ENCODE results near the gene COX7A1. TPM values are rescaled to one million over a fixed set of nuclear protein-coding genes. Genes with fewer than 3 reads are reported as not detected.
A peak's percentile ranks its signal among the peaks of the same experiment; 100 is the strongest.

COX7A1 gene
- total RNA-seq, 4 donors from 2014 or later: 165 to 421 (median 223) TPM

DNA sequence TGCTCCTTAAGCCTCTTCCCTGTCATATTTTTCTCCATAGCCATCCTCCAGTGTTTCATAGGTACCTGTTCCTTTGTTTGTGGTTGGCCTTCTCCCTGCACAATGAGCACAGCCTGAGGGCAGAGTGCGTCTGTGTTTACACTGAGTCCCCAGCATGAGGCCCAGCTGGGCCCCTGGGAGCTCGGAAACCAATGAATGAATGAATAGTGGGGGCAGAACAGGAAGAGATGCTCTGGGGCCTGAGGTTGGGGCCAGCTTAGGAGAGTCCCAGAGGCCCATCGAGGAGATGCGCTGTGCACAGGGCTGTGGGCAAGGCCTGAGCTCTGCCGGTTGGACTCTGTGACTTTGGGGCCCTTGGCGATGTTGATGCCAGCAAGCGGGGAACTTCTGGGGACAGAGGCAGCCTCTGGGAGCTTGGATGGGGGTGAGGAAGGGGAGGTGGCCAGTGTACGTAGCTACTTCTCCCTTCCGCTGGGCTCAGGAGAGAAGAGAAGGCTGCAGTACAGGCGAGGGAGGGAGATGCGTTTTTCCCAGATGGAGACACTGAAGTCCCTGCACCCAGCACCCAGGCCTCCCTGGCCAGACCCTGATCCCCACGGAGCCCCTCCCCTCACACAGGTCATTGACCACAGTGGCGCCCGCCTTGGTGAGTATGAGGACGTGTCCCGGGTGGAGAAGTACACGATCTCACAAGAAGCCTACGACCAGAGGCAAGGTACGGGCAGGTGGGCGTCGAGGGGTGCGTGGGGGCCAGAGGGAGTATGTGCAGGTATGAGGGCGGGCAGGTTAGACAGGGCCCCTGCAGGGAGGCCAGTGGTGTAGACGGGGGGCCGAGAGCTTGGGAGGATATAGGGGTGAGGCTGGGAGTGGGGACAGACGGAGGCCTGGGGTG lies 31.9 kb downstream of the COX7A1 start:
- intact Hi-C loops (cut with DNase I; ENCODE audit: low total_unique reads): no loop called here
- peaks cover 0 to 57% of the 10 kb centered on the region in 2 donors for H3K36me3 ChIP-seq
- TF ChIP-seq POLR2A (IDR thresholded peaks at IDR 0.05): no peak
- TF ChIP-seq, protein P1, sequence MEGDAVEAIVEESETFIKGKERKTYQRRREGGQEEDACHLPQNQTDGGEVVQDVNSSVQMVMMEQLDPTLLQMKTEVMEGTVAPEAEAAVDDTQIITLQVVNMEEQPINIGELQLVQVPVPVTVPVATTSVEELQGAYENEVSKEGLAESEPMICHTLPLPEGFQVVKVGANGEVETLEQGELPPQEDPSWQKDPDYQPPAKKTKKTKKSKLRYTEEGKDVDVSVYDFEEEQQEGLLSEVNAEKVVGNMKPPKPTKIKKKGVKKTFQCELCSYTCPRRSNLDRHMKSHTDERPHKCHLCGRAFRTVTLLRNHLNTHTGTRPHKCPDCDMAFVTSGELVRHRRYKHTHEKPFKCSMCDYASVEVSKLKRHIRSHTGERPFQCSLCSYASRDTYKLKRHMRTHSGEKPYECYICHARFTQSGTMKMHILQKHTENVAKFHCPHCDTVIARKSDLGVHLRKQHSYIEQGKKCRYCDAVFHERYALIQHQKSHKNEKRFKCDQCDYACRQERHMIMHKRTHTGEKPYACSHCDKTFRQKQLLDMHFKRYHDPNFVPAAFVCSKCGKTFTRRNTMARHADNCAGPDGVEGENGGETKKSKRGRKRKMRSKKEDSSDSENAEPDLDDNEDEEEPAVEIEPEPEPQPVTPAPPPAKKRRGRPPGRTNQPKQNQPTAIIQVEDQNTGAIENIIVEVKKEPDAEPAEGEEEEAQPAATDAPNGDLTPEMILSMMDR (IDR thresholded peaks at IDR 0.05 in 4 of 5, conservative IDR thresholded peaks at IDR 0.05 in 1 of 5): no peak

DNA sequence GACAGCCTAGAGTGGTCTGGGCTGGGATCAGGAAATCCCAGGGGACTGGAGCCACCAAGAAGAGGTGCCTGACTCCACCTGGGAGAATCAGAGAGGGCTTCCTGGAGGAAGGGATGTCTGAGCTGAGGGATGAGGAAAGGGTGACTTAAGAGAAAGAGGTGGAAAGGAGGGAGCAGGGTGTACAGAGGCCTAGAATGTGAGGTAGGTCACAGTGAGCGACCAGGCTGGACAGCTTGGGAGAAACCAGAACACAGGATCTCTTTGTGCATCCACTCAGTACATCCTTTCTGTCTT lies 36.0 kb downstream of the COX7A1 start:
- H3K27ac ChIP-seq: peak overlapping the region; percentile 86 to 95 (median 92)
- in situ Hi-C loops (cut with MboI; ENCODE audit: low sequenced_read_pairs in 4 of 4): no loop called here

More for the DNA sequence above, 31.9 kb downstream of the COX7A1 start:
- no peak for DNase-seq
- Histone ChIP-seq H3K4me3 (no peak overlapping the region), H3K9me3 (no peaks in the 10 kb centered on the region), H3K27me3 (no peaks in the 10 kb centered on the region), H3K4me1 (peaks cover 9% of the 10 kb centered on the region in 2 donors), H3K27ac (no peak overlapping the region)
- ATAC-seq: no peak
- in situ Hi-C loops (cut with MboI; ENCODE audit: low sequenced_read_pairs in 4 of 4): no loop called here

DNA sequence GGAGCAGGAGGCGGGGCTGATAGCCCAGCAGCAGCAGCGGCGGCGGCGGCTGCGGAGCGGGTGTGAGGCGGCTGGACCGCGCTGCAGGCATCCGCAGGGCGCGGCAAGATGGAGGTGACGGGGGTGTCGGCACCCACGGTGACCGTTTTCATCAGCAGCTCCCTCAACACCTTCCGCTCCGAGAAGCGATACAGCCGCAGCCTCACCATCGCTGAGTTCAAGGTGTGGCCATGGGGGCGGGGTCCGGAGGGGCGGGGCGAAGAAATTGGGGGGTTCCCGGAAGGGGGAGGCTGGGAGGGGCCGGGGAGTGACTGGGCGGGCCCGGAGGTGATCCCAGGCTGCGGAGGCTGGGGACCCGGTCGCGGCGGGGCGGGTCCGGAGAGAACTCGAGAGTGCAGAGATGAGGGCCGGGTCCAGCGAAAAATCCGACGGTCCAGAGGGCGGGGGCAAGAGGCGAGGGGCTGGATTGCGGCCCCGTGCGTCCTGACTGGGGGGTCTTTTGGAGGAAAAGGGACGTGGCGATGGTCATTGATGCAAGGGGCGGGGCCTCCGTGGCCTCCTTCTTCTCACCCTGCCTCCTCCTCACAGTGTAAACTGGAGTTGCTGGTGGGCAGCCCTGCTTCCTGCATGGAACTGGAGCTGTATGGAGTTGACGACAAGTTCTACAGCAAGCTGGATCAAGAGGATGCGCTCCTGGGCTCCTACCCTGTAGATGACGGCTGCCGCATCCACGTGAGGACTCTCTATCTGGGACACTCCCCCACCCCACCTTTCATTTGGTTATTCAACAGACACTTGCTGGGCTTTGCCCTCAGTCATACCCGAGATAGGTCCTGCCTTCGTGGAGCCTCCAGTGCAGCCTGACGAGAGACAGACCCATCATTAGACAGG lies 36.5 kb downstream of the COX7A1 start, which contains the start of gene TBCB:
TBCB (plus strand) TSS at position 16 of the 891 bp plus-strand sequence; CDS start at position 109, 93 bp downstream.
- Histone ChIP-seq H3K27ac (peak within 1 kb of the TSS; percentile 86 to 95 (median 92)), H3K4me3 (peak within 1 kb of the TSS; percentile 69 to 94 (median 82)), H3K27me3 (no peaks in the 10 kb centered on the region), H3K4me1 (peaks cover 17 to 18% of the 10 kb centered on the region in 2 donors), H3K9me3 (no peaks in the 10 kb centered on the region), H3K36me3 (peaks cover 0 to 55% of the 10 kb centered on the region in 2 donors)
- in situ Hi-C loops (cut with MboI; ENCODE audit: low sequenced_read_pairs in 4 of 4) (no loop called here), intact Hi-C loops (cut with DNase I; ENCODE audit: low total_unique reads) (loop anchor here (1.0 to 10.0 kb wide), 7 partner anchors 12 to 371 kb away; partner anchors contain the start of genes ALKBH6, CAPNS1, COX7A1 and IGFLR1)
- DNase-seq (no peak), ATAC-seq (peak in 1 of 2 donors; percentile 28)
- TF ChIP-seq POLR2A (IDR thresholded peaks at IDR 0.05): peak in 1 of 2 donors; percentile 37
- TF ChIP-seq, protein P1 (IDR thresholded peaks at IDR 0.05 in 4 of 5, conservative IDR thresholded peaks at IDR 0.05 in 1 of 5): no peak

More for the DNA sequence above, 36.0 kb downstream of the COX7A1 start:
- intact Hi-C loops (cut with DNase I; ENCODE audit: low total_unique reads): loop anchor here (5.0 to 10.0 kb wide), 2 partner anchors 36 to 371 kb away; partner anchors contain the start of genes COX7A1, IGFLR1, LIN37 and PSENEN
- H3K27me3 ChIP-seq: no peaks in the 10 kb centered on the region
- peak overlapping the region; percentile 69 to 94 (median 82) for H3K4me3 ChIP-seq
- peaks cover 0 to 49% of the 10 kb centered on the region in 2 donors for H3K36me3 ChIP-seq
- H3K4me1 ChIP-seq: peaks cover 17 to 18% of the 10 kb centered on the region in 2 donors
- no peak for TF ChIP-seq POLR2A (IDR thresholded peaks at IDR 0.05)
- TF ChIP-seq, protein P1 (IDR thresholded peaks at IDR 0.05 in 4 of 5, conservative IDR thresholded peaks at IDR 0.05 in 1 of 5): no peak
- ATAC-seq (no peak), DNase-seq (no peak)
- no peaks in the 10 kb centered on the region for H3K9me3 ChIP-seq

DNA sequence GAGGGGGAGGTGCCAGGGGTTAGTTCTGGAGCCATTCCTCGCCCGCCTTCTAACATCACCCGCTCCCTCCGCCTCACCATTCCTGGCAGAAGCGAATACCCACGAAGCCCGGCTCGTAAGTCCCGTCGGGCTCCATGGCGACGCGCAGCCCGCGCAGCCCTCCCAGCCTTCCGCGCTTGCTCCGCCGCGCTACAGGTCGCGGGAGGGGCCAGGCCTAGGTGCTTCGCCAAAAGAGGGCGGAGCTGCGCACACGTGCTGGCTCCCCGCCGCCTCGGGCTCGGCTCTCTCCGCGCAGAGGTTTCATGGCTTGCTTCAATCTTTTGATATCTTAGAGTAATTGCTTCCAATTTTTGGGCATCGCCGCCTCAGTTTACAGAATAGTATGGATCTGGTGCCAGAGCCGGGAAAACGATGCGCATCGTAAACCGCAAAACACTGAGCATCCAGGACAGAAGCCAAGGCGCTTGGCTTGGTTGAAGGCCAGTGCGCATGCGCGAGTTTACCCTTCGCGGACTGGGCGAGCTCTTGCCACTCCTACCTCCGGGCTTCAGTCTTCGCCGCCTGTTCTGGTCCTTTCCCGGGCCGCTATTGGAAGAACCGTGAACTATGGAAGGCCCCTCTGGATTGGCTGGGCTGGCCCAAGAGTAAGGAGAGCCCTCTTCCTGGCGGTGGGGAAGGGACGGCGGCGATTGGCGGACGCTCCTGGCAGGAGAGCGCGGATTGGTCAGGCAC lies 37.4 kb downstream of the COX7A1 start, which contains the start of gene POLR2I:
POLR2I (minus strand) TSS at position 155 of the 732 bp plus-strand sequence; CDS start at position 136, 19 bp downstream.
- H3K27me3 ChIP-seq: no peaks in the 10 kb centered on the region
- H3K4me1 ChIP-seq: peaks cover 17 to 18% of the 10 kb centered on the region in 2 donors
- peak within 1 kb of the TSS; percentile 86 to 95 (median 92) for H3K27ac ChIP-seq
- in situ Hi-C loops (cut with MboI; ENCODE audit: low sequenced_read_pairs in 4 of 4) (no loop called here), intact Hi-C loops (cut with DNase I; ENCODE audit: low total_unique reads) (loop anchor here (1.0 to 10.0 kb wide), 7 partner anchors 12 to 370 kb away; partner anchors contain the start of genes ALKBH6, CAPNS1, COX7A1 and IGFLR1)
- H3K36me3 ChIP-seq: peaks cover 0 to 58% of the 10 kb centered on the region in 2 donors
- H3K4me3 ChIP-seq: peak within 1 kb of the TSS; percentile 69 to 94 (median 82)
- DNase-seq (peak; percentile 100), ATAC-seq (peak; percentile 98)
- TF ChIP-seq, protein P1 (IDR thresholded peaks at IDR 0.05 in 4 of 5, conservative IDR thresholded peaks at IDR 0.05 in 1 of 5): no peak
- peak; percentile 61 to 77 for TF ChIP-seq POLR2A (IDR thresholded peaks at IDR 0.05)
- no peaks in the 10 kb centered on the region for H3K9me3 ChIP-seq
